OCI-LY3 (cell line): ENCODE measurements around the gene MYLK.

Experiments
- H2AFZ ChIP-seq: fragments of 200-600, 300-600 bp; shearing (Covaris generic); 2 replicates; pipeline ENCODE4 v1.6.0; 2014; ENCODE audit warnings: antibody characterized with exemption, low read depth, low read length
- H3K27ac ChIP-seq: fragments of 200-600, 300-600 bp; sonication (generic); 2 replicates; pipeline ENCODE4 v1.5.1; 2014; ENCODE audit warnings: mild to moderate bottlenecking, low read length, moderate library complexity, mixed read lengths
- H3K27me3 ChIP-seq: fragments of 200-600, 300-600 bp; sonication (generic); 2 replicates; pipeline ENCODE4 v1.6.1; 2014; ENCODE audit warnings: low read depth, low read length, mixed read lengths
- H3K36me3 ChIP-seq: fragments of 200-600, 300-600 bp; sonication (generic); replicated peaks from 2 replicates; pipeline ENCODE3; 2014; ENCODE audit warnings: low read depth, low read length, mixed read lengths
- H3K4me1 ChIP-seq: fragments of 300-600, 200-600 bp; sonication (generic); 2 replicates; pipeline ENCODE4 v1.6.1; 2014; ENCODE audit warnings: low read length, mixed read lengths
- H3K4me2 ChIP-seq: fragments of 200-600, 300-600 bp; sonication (generic); 2 replicates; pipeline ENCODE4 v1.6.1; 2014; ENCODE audit warnings: low read length, mixed read lengths
- H3K4me3 ChIP-seq: fragments of 300-600, 200-600 bp; sonication (generic); 2 replicates; pipeline ENCODE4 v1.5.1; 2014; ENCODE audit warnings: antibody characterized with exemption, mild to moderate bottlenecking, low read length, moderate library complexity
- H3K79me2 ChIP-seq: fragments of 300-600, 200-600 bp; shearing (Covaris generic); 2 replicates; pipeline ENCODE4 v1.6.1; 2014; ENCODE audit warnings: mild to moderate bottlenecking, low read length, mixed read lengths
- H3K9ac ChIP-seq: fragments of 300-600, 200-600 bp; shearing (Covaris generic); 2 replicates; pipeline ENCODE4 v1.6.0; 2014; ENCODE audit warnings: mild to moderate bottlenecking, low read length, moderate library complexity
- H3K9me3 ChIP-seq: fragments of 200-600, 300-600 bp; shearing (Covaris generic); 2 replicates; pipeline ENCODE4 v1.6.1; 2014; ENCODE audit warnings: low read length, mixed read lengths; ENCODE audit not compliant: insufficient read depth
- H4K20me1 ChIP-seq: fragments of 200-600, 300-600 bp; sonication (generic); 2 replicates; pipeline ENCODE4 v1.6.1; 2016; ENCODE audit warnings: low read length, mixed read lengths; ENCODE audit not compliant: insufficient read depth
- CTCF ChIP-seq: fragments of 200-600, 300-600 bp; sonication (generic); IDR thresholded peaks from 2 replicates; pipeline ENCODE4 v1.5.1; 2014; ENCODE audit warnings: antibody characterized with exemption, low read length, low read depth
- EZH2phosphoT487 ChIP-seq: fragments of 200-600 bp; shearing (Covaris generic); IDR thresholded peaks from 2 replicates; pipeline ENCODE4 v1.6.1; 2018; ENCODE audit warnings: antibody characterized with exemption, mixed run types, low read depth

MYLK gene

GRCh38 chr3:123926396-123926795 is 42.3 kb upstream of the MYLK start:
- no peaks in the 10 kb centered on the region for H3K9me3 ChIP-seq
- no peak overlapping the region for H3K9ac ChIP-seq
- H4K20me1 ChIP-seq, result no peaks in the 10 kb centered on the region
- peaks cover 25% of the 10 kb centered on the region for H3K36me3 ChIP-seq
- H3K4me1 ChIP-seq, result no peaks in the 10 kb centered on the region
- no peak overlapping the region for H3K27ac ChIP-seq
- H3K4me2 ChIP-seq, result no peak overlapping the region
- no peak for TF ChIP-seq EZH2phosphoT487
- no peak for TF ChIP-seq CTCF
- H3K27me3 ChIP-seq, result no peaks in the 10 kb centered on the region
- no peaks in the 10 kb centered on the region for H3K79me2 ChIP-seq
- no peak overlapping the region for H3K4me3 ChIP-seq
- H2AFZ ChIP-seq, result no peak overlapping the region

- no peaks in the 10 kb centered on the region for H3K27me3 ChIP-seq
- no peak overlapping the region for H3K4me2 ChIP-seq
- no peaks in the 10 kb centered on the region for H4K20me1 ChIP-seq
- H3K4me3 ChIP-seq, result no peak overlapping the region
- peaks cover 53% of the 10 kb centered on the region for H3K36me3 ChIP-seq
- no peak overlapping the region for H3K27ac ChIP-seq
- TF ChIP-seq EZH2phosphoT487 (no peak), CTCF (no peak)
- H3K9me3 ChIP-seq, result peaks cover 6% of the 10 kb centered on the region; the same call in 1 of the 2 replicates
- no peak overlapping the region for H3K9ac ChIP-seq
- no peaks in the 10 kb centered on the region for H3K4me1 ChIP-seq
- no peak overlapping the region for H2AFZ ChIP-seq
- no peaks in the 10 kb centered on the region for H3K79me2 ChIP-seq
Measured at GRCh38 chr3:123920868-123921267, 36.7 kb upstream of the MYLK start.

GRCh38 chr3:123920383-123920782 is 36.3 kb upstream of the MYLK start:
- TF ChIP-seq CTCF (no peak), EZH2phosphoT487 (no peak)
- Histone ChIP-seq H3K36me3 (peaks cover 55% of the 10 kb centered on the region), H3K4me3 (no peak overlapping the region), H3K4me1 (no peaks in the 10 kb centered on the region), H3K9me3 (peaks cover 6% of the 10 kb centered on the region; the same call in 1 of the 2 replicates), H3K27me3 (no peaks in the 10 kb centered on the region), H3K27ac (no peak overlapping the region), H3K9ac (no peak overlapping the region), H2AFZ (no peak overlapping the region), H4K20me1 (no peaks in the 10 kb centered on the region), H3K79me2 (no peaks in the 10 kb centered on the region), H3K4me2 (no peak overlapping the region)

GRCh38 chr3:123919353-123919752 is 35.2 kb upstream of the MYLK start:
- Histone ChIP-seq H3K79me2 (no peaks in the 10 kb centered on the region), H3K4me2 (no peak overlapping the region), H3K4me1 (no peaks in the 10 kb centered on the region), H2AFZ (no peak overlapping the region), H3K27me3 (no peaks in the 10 kb centered on the region), H3K4me3 (no peak overlapping the region), H4K20me1 (no peaks in the 10 kb centered on the region), H3K9ac (no peak overlapping the region), H3K36me3 (peaks cover 57% of the 10 kb centered on the region), H3K9me3 (peaks cover 6% of the 10 kb centered on the region; the same call in 1 of the 2 replicates), H3K27ac (no peak overlapping the region)
- TF ChIP-seq CTCF (no peak), EZH2phosphoT487 (no peak)
